Stimulated activated CD4-positive, alpha-beta T cell treated with anti-CD3 and anti-CD28 coated beads, Interleukin-2, amount 100 ng/mL, for 24 hours (primary cell): ENCODE measurements around the gene CRHR2.

Source experiments
- DNase-seq, 2 donors: peaks; one replicate each; pipeline ENCODE4 v3.0.0-alpha.2; 2020

The CRHR2 gene

GRCh38 chr7:30613366-30614325 is 68.6 kb downstream of the CRHR2 start:
- no peak for DNase-seq

DNA sequence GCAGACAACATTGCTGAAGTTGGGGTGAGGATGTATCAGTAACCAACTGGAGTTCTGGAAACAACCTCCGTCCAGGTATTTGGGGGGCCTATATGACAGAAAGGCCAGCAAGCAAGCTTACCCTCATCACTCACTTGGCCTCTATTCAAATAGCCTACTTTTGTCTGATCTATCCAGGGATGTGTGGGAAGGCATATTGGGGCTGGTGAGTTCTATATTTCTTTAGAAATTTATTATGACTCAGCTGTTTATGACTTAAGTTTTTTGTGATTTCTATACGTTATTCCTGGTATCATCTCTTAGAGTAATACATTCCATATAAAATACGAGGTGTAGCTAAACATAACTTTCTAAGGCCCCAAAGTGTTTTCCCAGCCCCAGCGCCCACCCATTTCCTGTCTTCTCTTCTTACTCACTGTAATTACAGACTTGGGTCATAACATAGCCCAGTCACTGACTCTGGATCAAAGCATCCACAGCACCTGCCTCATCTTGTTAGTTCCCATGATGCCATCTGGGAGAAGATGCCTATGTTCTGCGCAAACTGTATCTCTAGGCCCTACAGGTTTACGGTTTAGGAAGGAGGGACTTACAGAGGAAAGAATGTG is 69.5 kb downstream of the CRHR2 start:
- DNase-seq, result peak; percentile 31 to 45

GRCh38 chr7:30605832-30606231 is 76.4 kb downstream of the CRHR2 start:
- no peak for DNase-seq

GRCh38 chr7:30604901-30605300 is 77.4 kb downstream of the CRHR2 start:
- no peak for DNase-seq
